GM13976 (cell line): Measurements from ENCODE around the gene SPATA16.

Source experiments
- DNase-seq: peaks from one replicate; pipeline ENCODE4 v3.0.0; 2012; ENCODE audit warnings: low spot score
- in situ Hi-C: fragments of 300-500 bp; cut with MboI; formaldehyde crosslinking; loops from one replicate; pipeline ENCODE4 v1.12.0; 2022; ENCODE audit warnings: low sequenced_read_pairs, mixed read lengths, inconsistent platforms; ENCODE audit not compliant: unreplicated experiment
- TF ChIP-seq, protein P1 (sequence below): IDR thresholded peaks from 2 replicates; pipeline ENCODE4 v1.5.1; 2012; ENCODE audit warnings: borderline replicate concordance, mild to moderate bottlenecking; ENCODE audit not compliant: insufficient read depth; ENCODE audit errors: extremely low read depth, missing control alignments, control extremely low read depth

SPATA16 gene

DNA sequence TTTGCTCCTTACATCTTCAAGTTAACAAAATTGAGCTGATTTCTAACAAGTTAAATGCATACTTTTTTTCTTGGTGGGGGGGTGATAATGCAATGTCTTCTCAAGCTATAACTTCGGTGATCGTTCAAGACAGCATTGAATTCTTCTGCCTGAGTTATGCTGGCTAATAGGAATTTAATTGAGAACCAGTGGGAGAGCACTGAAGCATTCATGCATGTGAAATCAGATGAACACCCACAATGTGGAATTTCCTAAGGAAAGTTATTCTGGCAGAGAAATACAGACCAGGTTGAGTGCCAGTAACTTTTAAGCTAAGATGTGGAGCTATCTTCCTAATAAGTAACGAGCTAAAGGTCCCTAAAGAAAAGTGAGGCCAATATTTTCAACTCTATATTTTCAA is 3.0 kb downstream of the SPATA16 start:
- TF ChIP-seq, protein P1, sequence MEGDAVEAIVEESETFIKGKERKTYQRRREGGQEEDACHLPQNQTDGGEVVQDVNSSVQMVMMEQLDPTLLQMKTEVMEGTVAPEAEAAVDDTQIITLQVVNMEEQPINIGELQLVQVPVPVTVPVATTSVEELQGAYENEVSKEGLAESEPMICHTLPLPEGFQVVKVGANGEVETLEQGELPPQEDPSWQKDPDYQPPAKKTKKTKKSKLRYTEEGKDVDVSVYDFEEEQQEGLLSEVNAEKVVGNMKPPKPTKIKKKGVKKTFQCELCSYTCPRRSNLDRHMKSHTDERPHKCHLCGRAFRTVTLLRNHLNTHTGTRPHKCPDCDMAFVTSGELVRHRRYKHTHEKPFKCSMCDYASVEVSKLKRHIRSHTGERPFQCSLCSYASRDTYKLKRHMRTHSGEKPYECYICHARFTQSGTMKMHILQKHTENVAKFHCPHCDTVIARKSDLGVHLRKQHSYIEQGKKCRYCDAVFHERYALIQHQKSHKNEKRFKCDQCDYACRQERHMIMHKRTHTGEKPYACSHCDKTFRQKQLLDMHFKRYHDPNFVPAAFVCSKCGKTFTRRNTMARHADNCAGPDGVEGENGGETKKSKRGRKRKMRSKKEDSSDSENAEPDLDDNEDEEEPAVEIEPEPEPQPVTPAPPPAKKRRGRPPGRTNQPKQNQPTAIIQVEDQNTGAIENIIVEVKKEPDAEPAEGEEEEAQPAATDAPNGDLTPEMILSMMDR = no peak
- in situ Hi-C loops = no loop called here
- no peak for DNase-seq

DNA sequence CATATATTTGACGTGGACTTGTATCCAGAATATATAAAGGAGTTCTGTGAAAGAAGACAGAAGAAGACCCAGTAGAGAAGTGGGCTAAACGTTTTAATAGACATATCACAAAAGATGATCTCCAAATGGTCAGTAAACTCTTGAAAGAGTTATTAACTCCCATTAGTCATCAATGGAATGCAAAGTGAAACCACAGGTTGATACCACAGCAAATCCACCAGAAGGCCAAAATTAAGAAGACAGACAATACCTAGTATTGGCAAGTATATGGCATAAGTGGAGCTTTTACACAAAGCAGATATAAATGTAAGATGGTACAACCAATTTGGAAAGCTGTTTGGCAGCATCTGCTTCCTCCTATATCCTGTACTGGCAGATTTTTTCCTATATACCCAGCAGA is 6.0 kb downstream of the SPATA16 start:
- TF ChIP-seq, protein P1 = no peak
- DNase-seq = no peak
- in situ Hi-C loops = no loop called here

DNA sequence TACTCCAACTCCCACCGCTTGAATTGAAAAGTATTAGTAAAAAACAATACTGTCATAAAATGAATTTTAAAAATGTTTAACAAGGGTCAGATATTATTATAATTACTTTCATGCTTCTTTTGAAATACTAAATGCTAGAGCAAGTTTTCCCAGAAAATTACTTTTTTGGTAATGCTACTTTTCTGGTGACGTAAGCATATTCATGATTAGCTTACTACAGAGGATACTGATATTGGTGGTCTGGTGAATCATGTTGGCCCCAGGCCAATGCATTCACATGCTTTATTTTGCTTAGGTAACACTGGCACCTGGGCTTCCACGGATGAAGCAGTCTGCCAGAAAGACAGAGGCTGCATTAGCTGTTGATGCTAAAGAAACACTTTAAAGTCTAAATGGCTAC is 12.4 kb downstream of the SPATA16 start:
- TF ChIP-seq, protein P1 = no peak
- in situ Hi-C loops = no loop called here
- no peak for DNase-seq

DNA sequence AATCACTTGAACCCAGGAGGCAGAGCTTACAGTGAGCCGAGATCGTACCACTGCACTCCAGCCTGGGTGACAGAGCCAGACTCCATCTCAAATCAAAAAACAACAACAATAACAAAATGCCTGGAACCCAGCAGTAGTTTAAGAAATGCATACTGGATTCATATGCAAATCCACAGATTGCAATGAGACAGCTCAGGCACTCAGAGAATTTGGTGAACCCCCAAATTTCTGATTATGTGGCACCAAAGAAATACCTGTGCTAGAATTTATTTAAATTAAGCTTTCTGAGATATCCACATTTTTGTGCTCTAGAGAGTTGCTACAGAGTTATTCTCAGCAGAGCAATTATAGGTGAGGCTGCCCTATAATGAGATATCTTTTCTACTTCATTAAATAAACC is 29.7 kb downstream of the SPATA16 start:
- TF ChIP-seq, protein P1 = no peak
- in situ Hi-C loops = no loop called here

DNA sequence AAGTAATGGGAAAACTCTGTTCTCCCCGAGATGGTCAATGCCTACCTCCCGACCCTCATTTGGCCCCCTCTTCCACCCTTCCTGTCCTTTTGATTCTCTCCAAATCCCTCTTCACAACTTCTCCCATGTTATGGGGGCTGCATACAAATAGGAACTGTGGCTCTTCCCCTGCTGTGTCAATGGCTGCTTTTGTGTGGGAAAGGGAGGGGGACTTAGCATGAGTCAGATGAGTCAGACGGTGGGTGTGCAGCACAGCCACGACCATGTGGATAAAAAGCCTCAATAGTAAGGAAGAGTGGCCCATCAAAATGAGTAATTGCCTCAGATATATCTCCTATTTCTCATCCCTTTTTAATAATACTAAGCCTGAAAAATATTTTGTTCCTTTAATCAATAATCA is 31.9 kb downstream of the SPATA16 start:
- DNase-seq = no peak
- TF ChIP-seq, protein P1 = no peak
- in situ Hi-C loops = no loop called here

More for the DNA sequence above, 29.7 kb downstream of the SPATA16 start:
- DNase-seq = no peak

DNA sequence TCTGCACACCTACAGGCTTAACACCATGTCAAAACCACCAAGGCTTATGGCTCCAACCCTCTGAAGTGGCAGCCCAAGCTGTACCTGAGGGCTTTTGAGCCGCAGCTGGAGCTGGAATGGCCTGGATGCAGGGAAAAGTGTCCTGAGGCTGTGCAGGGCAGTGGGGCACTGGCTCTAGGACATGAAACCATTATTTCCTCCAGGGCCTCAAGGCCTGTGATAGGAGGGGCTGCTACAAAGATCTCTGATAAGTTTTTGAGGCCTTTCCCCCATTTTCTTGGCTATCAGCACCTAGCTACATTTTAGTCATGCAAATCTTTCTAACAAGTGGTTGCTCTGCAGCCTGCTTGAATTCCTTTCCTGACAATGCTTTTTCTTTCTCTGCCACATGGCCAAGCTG is 37.6 kb downstream of the SPATA16 start:
- in situ Hi-C loops = no loop called here
- no peak for DNase-seq

More for the DNA sequence above, 37.6 kb downstream of the SPATA16 start:
- TF ChIP-seq, protein P1 = no peak
